CD14-positive monocyte (primary cell): Measurements from ENCODE around the gene NCOA6. TPM values are rescaled to one million over a fixed set of nuclear protein-coding genes. Genes with fewer than 3 reads are reported as not detected.

ENCODE experiments used
- DNase-seq, 3 donors: peaks; one replicate each; pipeline ENCODE4 v3.0.0-alpha.2; 2011 to 2022
- H2AFZ ChIP-seq: 2 replicates; pipeline ENCODE4 v1.6.0; 2012; ENCODE audit warnings: mild to moderate bottlenecking, low read depth, low read length, inconsistent platforms; ENCODE audit not compliant: insufficient read depth, poor library complexity, severe bottlenecking
- H3K27ac ChIP-seq, 2 donors: 1 replicate in 1 of 2; 2 replicates in 1 of 2; pipeline ENCODE4 v1.5.1; 2012 to 2013; ENCODE audit warnings: low read length in 2 of 2, control low read depth in 1 of 2, inconsistent platforms in 1 of 2, low read depth in 1 of 2, mild to moderate bottlenecking in 1 of 2
- H3K27me3 ChIP-seq, 2 donors: one replicate each; pipeline versions ENCODE4 v1.6.0 to v1.6.1; 2011 to 2013; ENCODE audit warnings: low read length in 2 of 2; ENCODE audit not compliant: control insufficient read depth in 2 of 2, insufficient read depth in 2 of 2
- H3K36me3 ChIP-seq, 2 donors: replicated peaks in 1 of 2; 1 replicate in 1 of 2; 2 replicates in 1 of 2; pipeline versions ENCODE4 v1.5.1 to v1.6.1; 2012 to 2013; ENCODE audit warnings: low read length in 2 of 2, control low read depth in 1 of 2, inconsistent platforms in 1 of 2, mild to moderate bottlenecking in 1 of 2; ENCODE audit not compliant: insufficient read depth in 2 of 2, control insufficient read depth in 1 of 2
- H3K4me1 ChIP-seq, 2 donors: 1 replicate in 1 of 2; 2 replicates in 1 of 2; pipeline versions ENCODE4 v1.5.1 to v1.6.1; 2012 to 2013; ENCODE audit warnings: low read length in 2 of 2, control low read depth in 1 of 2, inconsistent platforms in 1 of 2, mild to moderate bottlenecking in 1 of 2, moderate library complexity in 1 of 2; ENCODE audit not compliant: insufficient read depth in 2 of 2, control insufficient read depth in 1 of 2
- H3K4me2 ChIP-seq: replicated peaks from 2 replicates; pipeline ENCODE3; 2012; ENCODE audit warnings: low read length, moderate library complexity, mild to moderate bottlenecking; ENCODE audit not compliant: poor library complexity, severe bottlenecking; ENCODE audit errors: extremely low read depth
- H3K4me3 ChIP-seq, 3 experiments: fragments of 200-600 bp in 1 of 3; sonication (generic) in 1 of 3; replicated peaks in 1 of 3; 1 replicate in 2 of 3; 2 replicates in 1 of 3; pipeline ENCODE4 v1.5.1; 2011 to 2013; ENCODE audit warnings: low read length in 3 of 3, mild to moderate bottlenecking in 3 of 3, control low read depth in 2 of 3, low read depth in 2 of 3, inconsistent platforms in 1 of 3, moderate library complexity in 1 of 3
- H3K79me2 ChIP-seq: 2 replicates; pipeline ENCODE4 v1.6.0; 2012; ENCODE audit warnings: mild to moderate bottlenecking, control low read depth, inconsistent platforms, low read length, moderate library complexity; ENCODE audit not compliant: insufficient read depth
- H3K9ac ChIP-seq: 2 replicates; pipeline ENCODE4 v1.6.0; 2017; ENCODE audit warnings: low read length, mild to moderate bottlenecking; ENCODE audit not compliant: insufficient read depth, poor library complexity, severe bottlenecking
- H3K9me3 ChIP-seq, 2 donors: replicated peaks in 1 of 2; 1 replicate in 1 of 2; 2 replicates in 1 of 2; pipeline versions ENCODE4 v1.5.1 to v1.6.1; 2012 to 2013; ENCODE audit warnings: low read length in 2 of 2, control low read depth in 1 of 2; ENCODE audit not compliant: control insufficient read depth in 1 of 2, insufficient read depth in 1 of 2
- H4K20me1 ChIP-seq: 2 replicates; pipeline ENCODE4 v1.6.0; 2012; ENCODE audit warnings: mild to moderate bottlenecking, low read length, control low read depth, moderate library complexity; ENCODE audit not compliant: insufficient read depth
- H3K27ac Mint-ChIP-seq, 7 donors: one replicate each; pipeline ENCODE4 v1.8.0; 2020; ENCODE audit warnings: mild to moderate bottlenecking in 7 of 7, mixed read lengths in 7 of 7, moderate library complexity in 6 of 7, inconsistent platforms in 2 of 7
- H3K27me3 Mint-ChIP-seq, 3 donors: one replicate each; pipeline ENCODE4 v1.8.0; 2021 to 2022; ENCODE audit warnings: low read depth in 3 of 3, mild to moderate bottlenecking in 3 of 3, mixed read lengths in 3 of 3, moderate library complexity in 3 of 3, inconsistent platforms in 1 of 3
- H3K36me3 Mint-ChIP-seq, 2 donors: one replicate each; pipeline ENCODE4 v1.8.0; 2020; ENCODE audit warnings: mixed read lengths in 2 of 2, inconsistent platforms in 1 of 2, mild to moderate bottlenecking in 1 of 2
- H3K4me1 Mint-ChIP-seq: one replicate; pipeline ENCODE4 v1.8.0; 2020; ENCODE audit warnings: mild to moderate bottlenecking, mixed read lengths
- H3K4me3 Mint-ChIP-seq, 2 donors: one replicate each; pipeline ENCODE4 v1.8.0; 2020; ENCODE audit warnings: mild to moderate bottlenecking in 2 of 2, mixed read lengths in 2 of 2, moderate library complexity in 1 of 2
- H3K9me3 Mint-ChIP-seq, 7 donors: one replicate each; pipeline ENCODE4 v1.8.0; 2020 to 2022; ENCODE audit warnings: mixed read lengths in 7 of 7, mild to moderate bottlenecking in 6 of 7, moderate library complexity in 6 of 7, inconsistent platforms in 2 of 7
- CTCF ChIP-seq: fragments of 200-600 bp; IDR thresholded peaks from one replicate; pipeline ENCODE4 v1.8.0; 2022; ENCODE audit warnings: antibody characterized with exemption, mild to moderate bottlenecking
- WGBS: methylation state at CpG from one replicate; pipeline ENCODE4 v1.1.5; 2013; ENCODE audit warnings: missing lambda C conversion rate; ENCODE audit not compliant: insufficient coverage; 5-methylcytosine and 5-hydroxymethylcytosine counted together
- intact Hi-C, 2 donors: fragments of 100-400 bp; cut with micrococcal nuclease; formaldehyde crosslinking; loops; one replicate each; pipeline versions ENCODE4 v1.15.0 to v1.15.1; 2023
- polyA plus RNA-seq, 3 donors: library from polyadenylated mRNA; depleted of rRNA in 1 of 3; unstranded in 2 of 3; stranded (reverse) in 1 of 3; fragments of 300-500 nt in 2 of 3; fragments of >200 nt in 1 of 3; fragmentation: Illumina TruSeq in 2 of 3; gene quantifications; 1 replicate in 2 of 3; 2 replicates in 1 of 3; pipeline ENCODE4 v1.2.3, GENCODE V29; 2012 to 2021

Gene NCOA6
- polyA plus RNA-seq, 3 donors: 2.8 to 19.0 (median 3.9) TPM

DNA sequence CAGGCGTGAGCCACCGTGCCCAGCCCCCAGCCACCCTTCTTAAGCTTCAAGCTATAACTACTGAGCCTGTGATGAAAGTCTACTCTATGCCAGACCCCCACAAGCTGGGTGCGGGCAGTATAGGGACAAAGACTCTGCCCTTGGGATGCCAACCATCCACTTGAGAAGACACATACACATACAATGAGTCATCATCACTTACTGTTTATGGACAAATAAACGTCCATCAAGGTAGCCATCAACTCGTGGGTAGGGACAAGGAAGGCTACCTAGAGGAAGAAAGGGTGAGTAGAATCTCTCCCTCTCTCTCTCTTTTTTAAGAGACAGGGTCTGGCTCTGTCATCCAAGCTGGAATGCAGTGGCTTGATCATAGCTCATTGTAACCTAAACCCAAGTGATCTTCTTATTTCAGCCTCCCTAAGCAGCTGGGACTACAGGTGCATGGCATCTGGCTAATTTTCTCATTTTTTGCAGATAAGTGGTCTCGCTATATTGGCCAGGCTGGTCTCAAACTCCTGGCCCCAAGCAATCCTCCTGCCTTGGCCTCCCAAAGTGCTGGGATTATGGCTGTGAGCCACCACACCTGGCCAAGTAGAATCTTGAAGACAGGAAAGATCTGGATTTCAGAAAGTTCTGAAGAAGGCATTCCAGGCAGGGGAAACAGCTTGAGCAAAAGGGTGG is 123.9 kb downstream of the NCOA6 start:
- intact Hi-C loops: no loop called here
- Mint-ChIP-seq H3K27me3 (peaks cover 13 to 17% (median 15%) of the 10 kb centered on the region in 3 donors), H3K4me1 (peaks cover 27% of the 10 kb centered on the region)

DNA sequence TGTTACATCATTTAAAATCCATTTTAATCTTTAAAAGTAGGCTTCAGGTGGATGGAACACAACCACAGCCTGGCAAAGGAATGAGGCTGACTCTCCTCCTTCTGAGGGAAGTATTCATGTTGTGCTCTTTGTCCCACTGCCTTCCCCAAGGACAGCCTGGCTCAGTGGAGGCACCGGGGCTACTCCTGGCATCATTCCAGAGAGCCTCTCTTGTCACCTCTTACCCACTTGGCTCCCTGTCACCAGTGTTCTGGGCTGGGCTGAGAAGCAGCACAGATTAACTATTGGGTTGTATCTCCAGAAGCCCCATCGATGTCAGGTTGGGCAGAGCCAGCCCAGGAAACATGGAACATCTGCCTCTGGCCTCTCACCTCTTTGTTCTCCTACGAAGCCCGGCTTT is 132.0 kb downstream of the NCOA6 start:
- no peak overlapping the region for H3K4me3 Mint-ChIP-seq
- Histone ChIP-seq H3K4me1 (no peaks in the 10 kb centered on the region), H3K27ac (no peak overlapping the region), H3K79me2 (no peaks in the 10 kb centered on the region), H3K4me2 (no peak overlapping the region), H3K36me3 (no peaks in the 10 kb centered on the region), H3K9me3 (no peaks in the 10 kb centered on the region), H3K27me3 (peaks cover 0 to 3% of the 10 kb centered on the region in 2 donors), H4K20me1 (no peaks in the 10 kb centered on the region), H2AFZ (no peak overlapping the region), H3K9ac (no peak overlapping the region), H3K4me3 (no peak overlapping the region)
- 82% methylated on average over 4 of the region's 4 CpGs for WGBS
- no peak for DNase-seq
- peaks cover 6% of the 10 kb centered on the region for H3K4me1 Mint-ChIP-seq
- no peak for TF ChIP-seq CTCF
- H3K9me3 Mint-ChIP-seq: no peaks in the 10 kb centered on the region
- H3K27ac Mint-ChIP-seq: no peak overlapping the region
- intact Hi-C loops: no loop called here
- no peaks in the 10 kb centered on the region for H3K36me3 Mint-ChIP-seq
- peaks cover 0 to 2% (median 2%) of the 10 kb centered on the region in 3 donors for H3K27me3 Mint-ChIP-seq

More for the DNA sequence above, 123.9 kb downstream of the NCOA6 start:
- Histone ChIP-seq H3K27me3 (peaks cover 0 to 15% of the 10 kb centered on the region in 2 donors), H3K79me2 (no peaks in the 10 kb centered on the region), H3K9me3 (no peaks in the 10 kb centered on the region), H3K9ac (no peak overlapping the region), H4K20me1 (no peaks in the 10 kb centered on the region), H3K27ac (no peak overlapping the region), H3K36me3 (no peaks in the 10 kb centered on the region), H2AFZ (no peak overlapping the region), H3K4me2 (no peak overlapping the region), H3K4me1 (peaks cover 20 to 23% of the 10 kb centered on the region in 2 donors), H3K4me3 (no peak overlapping the region)
- DNase-seq: no peak
- no peak for TF ChIP-seq CTCF
- WGBS: 92% methylated on average over 4 of the region's 6 CpGs
- Mint-ChIP-seq H3K9me3 (no peaks in the 10 kb centered on the region), H3K4me3 (no peak overlapping the region), H3K27ac (no peak overlapping the region), H3K36me3 (peaks cover 0 to 3% of the 10 kb centered on the region in 2 donors)
